Testis (tissue), 2 donors: ENCODE measurements around the gene GNA12.

ENCODE experiments used
- CTCF ChIP-seq, 3 experiments: fragments of 450-650 bp in 2 of 3; fragments of 200-600 bp in 1 of 3; sonication (generic) in 1 of 3; IDR thresholded peaks; one replicate each; pipeline ENCODE4 v1.5.1; 2016 to 2019; ENCODE audit warnings: antibody characterized with exemption in 3 of 3, mild to moderate bottlenecking in 2 of 3, moderate library complexity in 1 of 3
- POLR2A ChIP-seq: fragments of 450-650 bp; IDR thresholded peaks from one replicate; pipeline ENCODE4 v1.6.1; 2017; ENCODE audit warnings: antibody characterized with exemption, mild to moderate bottlenecking, moderate library complexity

GRCh38 chr7:2710901-2711551 is 133.1 kb downstream of the GNA12 start:
- TF ChIP-seq CTCF (IDR thresholded peaks at IDR 0.05) (no peak), POLR2A (no peak)
